Tibial nerve (tissue), 4 donors: Measurements from ENCODE around the gene ETV3. TPM values are rescaled to one million over a fixed set of nuclear protein-coding genes. Genes with fewer than 3 reads are reported as not detected.

ENCODE experiments used
- DNase-seq, 2 donors: peaks; one replicate each; pipeline ENCODE4 v3.0.0-alpha.2; 2019; ENCODE audit warnings: low spot score in 2 of 2
- H3K27ac ChIP-seq, 4 donors: fragments of 200-600 bp; sonication (generic) in 3 of 4; one replicate each; pipeline ENCODE4 v1.5.1; 2017 to 2019; ENCODE audit warnings: mild to moderate bottlenecking in 1 of 4
- H3K27me3 ChIP-seq, 2 donors: fragments of 200-600 bp; sonication (generic) in 1 of 2; one replicate each; pipeline versions ENCODE4 v1.5.1 to v1.6.0; 2017 to 2019
- H3K36me3 ChIP-seq, 3 donors: fragments of 200-600 bp; sonication (generic); one replicate each; pipeline ENCODE4 v1.5.1; 2018 to 2019
- H3K4me1 ChIP-seq, 4 donors: fragments of 200-600 bp; sonication (generic) in 3 of 4; one replicate each; pipeline ENCODE4 v1.5.1; 2017 to 2019
- H3K4me3 ChIP-seq, 4 donors: fragments of 200-600 bp; sonication (generic) in 3 of 4; one replicate each; pipeline ENCODE4 v1.5.1; 2017 to 2019; ENCODE audit warnings: mild to moderate bottlenecking in 1 of 4, moderate library complexity in 1 of 4
- H3K9me3 ChIP-seq, 4 donors: fragments of 200-600 bp; sonication (generic) in 3 of 4; one replicate each; pipeline ENCODE4 v1.5.1; 2017 to 2019
- EP300 ChIP-seq, 2 donors: sonication (generic); formaldehyde crosslinking; IDR thresholded peaks; one replicate each; pipeline ENCODE4 v1.6.1; 2017; ENCODE audit warnings: antibody characterized with exemption in 2 of 2, mild to moderate bottlenecking in 1 of 2
- POLR2A ChIP-seq, 2 donors: fragments of 450-650 bp; IDR thresholded peaks; one replicate each; pipeline ENCODE4 v1.6.1; 2017; ENCODE audit warnings: antibody characterized with exemption in 2 of 2, mild to moderate bottlenecking in 2 of 2, moderate library complexity in 2 of 2
- WGBS, 2 donors: methylation state at CpG; one replicate each; pipeline ENCODE4 v1.1.5; 2018; 5-methylcytosine and 5-hydroxymethylcytosine counted together
- total RNA-seq, 4 donors: library from RNA; depleted of rRNA; stranded (reverse); fragments of >200 nt; gene quantifications; one replicate each; pipeline ENCODE4 v1.1.0, GENCODE V29; 2016
- TF ChIP-seq, protein P1 (sequence below), 5 experiments: fragments of 200-600 bp in 3 of 5; fragments of 450-650 bp in 2 of 5; sonication (generic) in 3 of 5; IDR thresholded peaks; one replicate each; pipeline ENCODE4 v1.5.1; 2016 to 2019; ENCODE audit warnings: antibody characterized with exemption in 5 of 5, mild to moderate bottlenecking in 3 of 5, moderate library complexity in 2 of 5

The ETV3 gene
- total RNA-seq, 4 donors from 2014 or later = 18.4 to 20.0 (median 19.1) TPM

DNA sequence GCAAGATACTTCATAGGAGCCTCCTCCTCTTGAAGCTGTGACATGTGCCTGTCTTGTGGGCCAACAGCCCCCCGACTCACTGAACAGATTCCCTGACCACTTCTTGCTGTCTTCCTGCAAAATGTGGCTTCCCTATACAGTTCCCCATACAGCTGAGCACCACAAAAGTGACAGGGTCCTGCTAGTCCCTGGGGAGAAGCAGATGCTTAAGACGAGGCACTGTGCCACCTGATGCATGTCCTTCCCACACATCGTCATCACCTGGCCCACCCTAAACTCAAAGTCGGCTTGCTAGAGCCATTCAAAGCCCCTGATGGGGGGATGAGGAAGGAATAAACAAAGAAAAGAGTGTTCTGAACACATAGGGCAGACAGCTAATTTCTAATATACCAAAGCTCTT is 29.2 kb upstream of the ETV3 start:
- TF ChIP-seq, protein P1, sequence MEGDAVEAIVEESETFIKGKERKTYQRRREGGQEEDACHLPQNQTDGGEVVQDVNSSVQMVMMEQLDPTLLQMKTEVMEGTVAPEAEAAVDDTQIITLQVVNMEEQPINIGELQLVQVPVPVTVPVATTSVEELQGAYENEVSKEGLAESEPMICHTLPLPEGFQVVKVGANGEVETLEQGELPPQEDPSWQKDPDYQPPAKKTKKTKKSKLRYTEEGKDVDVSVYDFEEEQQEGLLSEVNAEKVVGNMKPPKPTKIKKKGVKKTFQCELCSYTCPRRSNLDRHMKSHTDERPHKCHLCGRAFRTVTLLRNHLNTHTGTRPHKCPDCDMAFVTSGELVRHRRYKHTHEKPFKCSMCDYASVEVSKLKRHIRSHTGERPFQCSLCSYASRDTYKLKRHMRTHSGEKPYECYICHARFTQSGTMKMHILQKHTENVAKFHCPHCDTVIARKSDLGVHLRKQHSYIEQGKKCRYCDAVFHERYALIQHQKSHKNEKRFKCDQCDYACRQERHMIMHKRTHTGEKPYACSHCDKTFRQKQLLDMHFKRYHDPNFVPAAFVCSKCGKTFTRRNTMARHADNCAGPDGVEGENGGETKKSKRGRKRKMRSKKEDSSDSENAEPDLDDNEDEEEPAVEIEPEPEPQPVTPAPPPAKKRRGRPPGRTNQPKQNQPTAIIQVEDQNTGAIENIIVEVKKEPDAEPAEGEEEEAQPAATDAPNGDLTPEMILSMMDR (IDR thresholded peaks at IDR 0.05) = no peak
- TF ChIP-seq EP300 (IDR thresholded peaks at IDR 0.05) (no peak), POLR2A (IDR thresholded peaks at IDR 0.05) (no peak)
- Histone ChIP-seq H3K4me3 (no peak overlapping the region), H3K4me1 (peaks cover 0 to 3% (median 0%) of the 10 kb centered on the region in 4 donors), H3K36me3 (no peaks in the 10 kb centered on the region), H3K27me3 (peaks cover 0 to 17% of the 10 kb centered on the region in 2 donors), H3K9me3 (no peaks in the 10 kb centered on the region), H3K27ac (no peak overlapping the region)
- no peak for DNase-seq
- 66 to 74% methylated on average over 4 of the region's 4 CpGs for WGBS, 2 donors

DNA sequence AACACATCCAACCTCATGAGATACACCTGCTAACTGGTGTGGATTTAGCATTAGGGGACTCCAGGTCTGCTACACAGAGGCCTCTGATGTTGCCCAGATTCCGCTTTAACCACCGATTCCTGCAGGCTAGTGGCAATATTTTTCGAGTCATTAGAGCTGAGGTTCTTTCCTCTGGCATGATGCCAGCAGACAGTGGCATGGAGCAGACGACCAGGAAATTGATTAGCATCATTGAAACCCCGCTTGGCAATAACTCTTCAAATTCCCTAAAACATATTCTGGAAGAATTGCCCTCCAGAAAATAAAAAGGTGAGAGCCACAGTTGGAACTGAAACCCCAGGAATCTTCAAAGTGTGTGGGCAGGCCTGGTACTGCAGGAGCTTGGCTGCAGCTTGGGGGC is 28.4 kb upstream of the ETV3 start:
- H3K4me1 ChIP-seq = peaks cover 0 to 3% (median 0%) of the 10 kb centered on the region in 4 donors
- DNase-seq = no peak
- no peak for TF ChIP-seq EP300 (IDR thresholded peaks at IDR 0.05)
- TF ChIP-seq, protein P1 (IDR thresholded peaks at IDR 0.05) = no peak
- 44 to 56% methylated on average over 5 of the region's 5 CpGs for WGBS, 2 donors
- no peak overlapping the region for H3K4me3 ChIP-seq
- H3K27me3 ChIP-seq = peaks cover 0 to 17% of the 10 kb centered on the region in 2 donors
- no peaks in the 10 kb centered on the region for H3K36me3 ChIP-seq
- no peaks in the 10 kb centered on the region for H3K9me3 ChIP-seq
- H3K27ac ChIP-seq = no peak overlapping the region

DNA sequence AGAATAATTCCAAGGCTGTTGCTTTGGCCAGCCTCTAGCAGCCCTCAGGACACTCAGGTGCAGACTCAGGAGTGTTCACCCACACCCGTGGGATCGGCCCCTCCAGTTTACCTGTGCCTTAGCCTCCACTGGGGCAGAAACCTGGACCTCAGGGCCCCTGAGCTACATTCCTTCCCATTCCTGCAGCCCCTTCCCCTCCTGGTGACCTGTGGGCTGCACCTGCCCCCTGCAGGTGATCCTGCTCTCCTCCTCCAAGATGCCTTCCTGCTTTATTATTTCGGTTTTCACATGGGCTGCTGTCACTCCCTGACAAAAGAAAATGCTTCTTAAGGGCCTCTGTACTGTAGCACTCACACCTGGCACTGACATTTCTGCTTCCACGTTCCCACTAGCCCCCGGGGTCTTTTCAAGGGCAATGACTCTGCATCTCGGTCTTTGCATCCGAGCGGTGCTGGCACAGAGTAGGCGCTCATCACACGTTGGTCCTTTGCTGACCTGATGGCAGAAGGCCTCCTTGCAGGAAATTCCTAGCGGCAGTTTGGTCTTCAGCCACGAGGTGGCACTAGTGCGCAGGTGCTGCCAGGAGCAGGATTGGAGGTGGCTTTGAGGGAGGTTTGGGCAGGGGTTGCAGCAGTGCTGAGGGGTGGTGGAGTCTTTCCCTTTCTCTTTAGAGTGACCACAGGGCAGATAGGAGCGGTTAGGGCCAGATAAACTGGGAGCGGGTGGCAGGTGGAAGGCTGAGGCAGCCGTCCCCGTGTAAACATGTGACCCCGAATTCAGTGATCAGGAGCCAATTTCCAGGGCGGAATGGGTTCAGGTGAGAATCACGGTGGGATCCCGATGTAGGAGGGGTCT is 25.3 kb upstream of the ETV3 start:
- H3K4me1 ChIP-seq = peaks cover 0 to 3% (median 0%) of the 10 kb centered on the region in 4 donors
- 11 to 13% methylated on average over 18 to 19 of the region's 21 CpGs for WGBS, 2 donors
- TF ChIP-seq EP300 (IDR thresholded peaks at IDR 0.05) = no peak
- TF ChIP-seq, protein P1 (IDR thresholded peaks at IDR 0.05) = peak; percentile 63 to 93 (median 87)

DNA sequence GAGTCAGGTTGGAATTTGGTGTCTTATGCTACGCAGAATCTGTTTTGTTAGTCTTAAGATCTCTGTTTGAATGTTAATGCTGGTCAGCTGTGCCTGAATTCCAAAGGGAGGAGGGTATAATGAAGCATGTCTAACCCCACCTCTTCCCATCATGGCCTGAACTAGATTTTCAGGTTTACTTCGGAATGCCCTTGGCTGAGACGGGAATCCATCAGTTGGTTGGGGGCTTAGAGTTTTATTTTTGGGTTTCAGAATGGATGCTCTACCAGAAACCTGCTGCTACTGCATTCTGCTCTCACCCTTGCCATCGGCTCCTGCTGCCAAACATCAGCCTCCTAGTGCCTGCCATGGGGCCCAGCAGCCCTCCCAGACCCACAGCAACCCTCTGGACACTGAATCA is 24.1 kb upstream of the ETV3 start:
- WGBS, 2 donors = 82 to 90% methylated on average over 4 of the region's 4 CpGs
- Histone ChIP-seq H3K4me3 (no peak overlapping the region), H3K27ac (no peak overlapping the region), H3K36me3 (no peaks in the 10 kb centered on the region), H3K27me3 (peaks cover 0 to 12% of the 10 kb centered on the region in 2 donors), H3K9me3 (no peaks in the 10 kb centered on the region), H3K4me1 (peaks cover 0 to 3% (median 0%) of the 10 kb centered on the region in 4 donors)
- TF ChIP-seq POLR2A (IDR thresholded peaks at IDR 0.05) (no peak), EP300 (IDR thresholded peaks at IDR 0.05) (no peak)
- TF ChIP-seq, protein P1 (IDR thresholded peaks at IDR 0.05) = no peak
- DNase-seq = no peak

More for the DNA sequence above, 25.3 kb upstream of the ETV3 start:
- Histone ChIP-seq H3K4me3 (no peak overlapping the region), H3K27me3 (peaks cover 0 to 12% of the 10 kb centered on the region in 2 donors), H3K9me3 (no peaks in the 10 kb centered on the region), H3K36me3 (no peaks in the 10 kb centered on the region), H3K27ac (no peak overlapping the region)
- peak; percentile 45 to 64 for DNase-seq

DNA sequence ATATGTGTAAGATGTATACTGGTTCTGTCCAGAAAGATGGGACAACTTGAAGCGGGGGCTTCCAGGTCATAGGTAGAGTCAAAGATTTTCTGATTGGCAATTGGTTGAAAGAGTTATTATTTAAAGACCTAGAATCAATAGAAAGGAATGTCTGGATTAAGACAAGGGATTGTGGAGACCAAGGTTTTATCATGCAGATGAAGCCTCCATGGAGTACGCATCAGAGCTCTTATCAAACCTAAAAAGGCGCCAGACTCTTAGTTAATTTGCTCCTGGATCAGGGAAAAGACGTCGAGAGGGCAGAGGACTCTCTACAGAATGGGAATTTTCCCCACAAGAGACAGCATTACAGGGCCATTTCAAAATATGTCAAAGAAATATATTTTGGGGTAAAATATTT is 23.7 kb upstream of the ETV3 start:
- DNase-seq = no peak
- TF ChIP-seq EP300 (IDR thresholded peaks at IDR 0.05) = no peak
- TF ChIP-seq, protein P1 (IDR thresholded peaks at IDR 0.05) = no peak
- TF ChIP-seq POLR2A (IDR thresholded peaks at IDR 0.05) = no peak
- WGBS, 2 donors = 65 to 78% methylated on average over 5 of the region's 5 CpGs
- peaks cover 0 to 12% of the 10 kb centered on the region in 2 donors for H3K27me3 ChIP-seq
- H3K4me3 ChIP-seq = no peak overlapping the region
- H3K27ac ChIP-seq = no peak overlapping the region
- peaks cover 0 to 3% (median 0%) of the 10 kb centered on the region in 4 donors for H3K4me1 ChIP-seq
- H3K9me3 ChIP-seq = no peaks in the 10 kb centered on the region
- no peaks in the 10 kb centered on the region for H3K36me3 ChIP-seq
